Subcutaneous adipose tissue (tissue), 4 donors: ENCODE results near the gene LRRC55. TPM values are rescaled to one million over a fixed set of nuclear protein-coding genes. Genes with fewer than 3 reads are reported as not detected.

Source experiments
- CTCF ChIP-seq: fragments of 450-650 bp; IDR thresholded peaks from one replicate; pipeline ENCODE4 v1.5.1; 2016; ENCODE audit warnings: low read depth, mild to moderate bottlenecking, control low read depth, antibody characterized with exemption, moderate library complexity
- total RNA-seq, 4 donors: library from RNA; depleted of rRNA; stranded (reverse); fragments of >200 nt; gene quantifications; one replicate each; pipeline ENCODE4 v1.1.0, GENCODE V29; 2016

Gene LRRC55
- total RNA-seq, 4 donors from 2014 or later = not detected

- no peak for TF ChIP-seq CTCF
Observed at GRCh38 chr11:57203359-57203758, 21.6 kb downstream of the LRRC55 start.

GRCh38 chr11:57203882-57204480 lies 22.2 kb downstream of the LRRC55 start:
- no peak for TF ChIP-seq CTCF

GRCh38 chr11:57205041-57205641 lies 23.4 kb downstream of the LRRC55 start:
- TF ChIP-seq CTCF = no peak

GRCh38 chr11:57207168-57207567 lies 25.4 kb downstream of the LRRC55 start:
- TF ChIP-seq CTCF = no peak

GRCh38 chr11:57210781-57211180 lies 29.0 kb downstream of the LRRC55 start:
- TF ChIP-seq CTCF = no peak

- no peak for TF ChIP-seq CTCF
Observed at GRCh38 chr11:57213342-57214097, 31.8 kb downstream of the LRRC55 start.

GRCh38 chr11:57214098-57214417 lies 32.3 kb downstream of the LRRC55 start:
- no peak for TF ChIP-seq CTCF
